Lung (tissue), 12 donors: ENCODE data around the gene PLCB4. TPM values are rescaled to one million over a fixed set of nuclear protein-coding genes. Genes with fewer than 3 reads are reported as not detected.
A peak's percentile ranks its signal among the peaks of the same experiment; 100 is the strongest.

Experiments
- ATAC-seq: fragments of 200-7000 bp; cut with Tn5 transposase; one replicate; pipeline ENCODE4 v1.9.1; 2020; ENCODE audit warnings: moderate number of reproducible peaks; ENCODE audit not compliant: insufficient read depth, low FRiP score
- DNase-seq, 3 donors: peaks; one replicate each; pipeline ENCODE4 v3.0.0-alpha.2; 2013 to 2017
- H3K27ac ChIP-seq, 2 donors: one replicate each; pipeline ENCODE4 v1.5.1; 2013; ENCODE audit warnings: mild to moderate bottlenecking in 2 of 2, moderate library complexity in 2 of 2, control low read depth in 1 of 2, inconsistent platforms in 1 of 2, low read depth in 1 of 2, low read length in 1 of 2
- H3K27me3 ChIP-seq, 3 donors: one replicate each; pipeline ENCODE4 v1.5.1; 2013; ENCODE audit warnings: low read length in 2 of 3; ENCODE audit not compliant: control insufficient read depth in 3 of 3, insufficient read depth in 3 of 3
- H3K36me3 ChIP-seq, 4 donors: one replicate each; pipeline ENCODE4 v1.5.1; 2013; ENCODE audit warnings: low read length in 4 of 4, mild to moderate bottlenecking in 1 of 4, moderate library complexity in 1 of 4; ENCODE audit not compliant: control insufficient read depth in 4 of 4, insufficient read depth in 4 of 4
- H3K4me1 ChIP-seq, 5 donors: one replicate each; pipeline ENCODE4 v1.5.1; 2013; ENCODE audit warnings: low read length in 5 of 5, mild to moderate bottlenecking in 2 of 5, moderate library complexity in 1 of 5; ENCODE audit not compliant: control insufficient read depth in 5 of 5, insufficient read depth in 5 of 5
- H3K4me3 ChIP-seq: one replicate; pipeline ENCODE4 v1.5.1; 2013; ENCODE audit warnings: mild to moderate bottlenecking, control low read depth, moderate library complexity
- H3K9ac ChIP-seq, 2 donors: one replicate each; pipeline ENCODE4 v1.5.1; 2013; ENCODE audit warnings: low read length in 2 of 2, control low read depth in 1 of 2; ENCODE audit not compliant: insufficient read depth in 1 of 2
- H3K9me3 ChIP-seq, 4 donors: one replicate each; pipeline ENCODE4 v1.5.1; 2013; ENCODE audit warnings: low read length in 3 of 4, mild to moderate bottlenecking in 1 of 4, moderate library complexity in 1 of 4; ENCODE audit not compliant: control insufficient read depth in 4 of 4, insufficient read depth in 3 of 4
- CTCF ChIP-seq: IDR thresholded peaks from 2 replicates; pipeline ENCODE4 v1.5.1; 2012; ENCODE audit warnings: mild to moderate bottlenecking; ENCODE audit errors: control extremely low read depth, extremely low read depth
- WGBS, 2 donors: extraction: QIAGEN DNeasy Blood & Tissue Kit; methylation state at CpG; one replicate each; pipeline ENCODE4 v1.1.7; 2013; 5-methylcytosine and 5-hydroxymethylcytosine counted together
- polyA plus RNA-seq, 2 donors: library from polyadenylated mRNA; stranded (reverse); fragments of 200-250 nt; gene quantifications; one replicate each; pipeline ENCODE4 v1.2.1, GENCODE V29; 2013
- total RNA-seq, 2 donors: library from RNA; depleted of rRNA in 1 of 2; stranded (reverse); fragments of >200 nt in 1 of 2; gene quantifications; one replicate each; pipeline ENCODE4 v1.2.1, GENCODE V29; 2014 to 2021
- donor health status: control.
- donor health status: control.
- donor health status: Bipolar disorder and iron deficiency.
- donor health status: healthy.
- donor health status: DM: yes; HTN: yes; CAD: no.

The PLCB4 gene
- total and polyA plus RNA-seq, 4 donors = 2.1 to 18.6 (median 5.6) TPM

DNA sequence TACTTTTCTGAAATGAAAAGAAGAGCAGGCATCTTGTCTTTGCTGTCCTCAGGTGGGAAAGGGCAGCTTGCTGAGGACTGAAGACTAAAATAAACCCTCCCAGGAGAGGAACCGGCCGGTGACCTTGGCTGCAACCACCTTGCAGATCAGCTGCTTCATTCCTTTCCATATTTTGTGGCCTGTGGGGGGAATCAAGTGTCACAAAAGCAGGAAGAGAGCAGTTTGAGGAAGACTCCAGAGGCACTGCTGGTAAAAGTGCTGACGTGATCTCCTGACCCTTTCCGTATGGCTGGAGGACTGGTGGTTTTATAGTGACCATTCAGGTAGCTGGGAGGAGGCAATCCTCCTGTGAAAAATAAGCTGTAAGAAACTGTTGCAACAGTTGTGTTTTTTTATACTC, 157.0 kb downstream of the PLCB4 start:
- no peak overlapping the region for H3K9ac ChIP-seq
- ATAC-seq = no peak
- no peak overlapping the region for H3K4me3 ChIP-seq

DNA sequence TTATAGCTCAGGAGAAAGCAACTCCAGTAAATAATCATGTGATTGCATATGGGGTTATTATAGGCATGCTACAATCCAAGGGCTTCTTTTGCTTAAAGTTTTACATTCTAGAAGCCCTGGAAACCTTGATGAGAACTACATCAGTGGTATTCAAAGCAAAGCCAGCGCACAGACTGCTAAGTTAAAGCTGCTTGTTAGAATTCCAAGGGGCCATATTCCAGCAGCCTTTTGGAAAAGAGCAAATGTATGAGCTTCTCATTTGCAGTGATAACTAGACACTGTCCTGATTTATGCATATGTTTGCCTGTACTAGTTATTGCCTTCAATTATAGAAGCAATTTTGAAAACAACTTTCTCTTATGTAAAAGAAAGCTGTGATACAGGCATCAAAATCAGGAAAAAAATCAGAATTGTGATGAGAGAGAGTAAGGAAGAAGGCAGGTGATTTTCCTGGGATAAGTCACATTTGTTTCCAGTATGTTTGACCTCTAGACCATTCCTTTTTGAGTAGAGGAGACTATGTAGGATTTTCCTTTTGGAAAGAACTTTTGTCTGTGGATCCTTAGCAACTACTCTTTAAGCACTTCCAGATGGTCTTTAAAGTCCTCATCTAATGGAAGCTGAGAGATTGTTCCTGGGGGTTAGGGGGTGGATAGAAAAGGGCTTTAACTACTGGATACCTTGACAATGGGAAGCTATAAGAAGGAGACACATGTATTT, 159.2 kb downstream of the PLCB4 start:
- no peak for TF ChIP-seq CTCF
- 96 to 97% methylated on average over 1 of the region's 1 CpG for WGBS, 2 donors
- no peaks in the 10 kb centered on the region for H3K27me3 ChIP-seq
- H3K9me3 ChIP-seq = no peaks in the 10 kb centered on the region
- H3K27ac ChIP-seq = peak overlapping the region in 1 of 2 donors; percentile 42
- ATAC-seq (no peak), DNase-seq (no peak)
- H3K4me1 ChIP-seq = peaks cover 0 to 15% (median 0%) of the 10 kb centered on the region in 5 donors
- H3K4me3 ChIP-seq = no peak overlapping the region
- no peaks in the 10 kb centered on the region for H3K36me3 ChIP-seq
- no peak overlapping the region for H3K9ac ChIP-seq

More for the DNA sequence above, 157.0 kb downstream of the PLCB4 start:
- Histone ChIP-seq H3K27ac (peak overlapping the region in 1 of 2 donors; percentile 11), H3K4me1 (peaks cover 0 to 15% (median 0%) of the 10 kb centered on the region in 5 donors), H3K36me3 (no peaks in the 10 kb centered on the region), H3K27me3 (no peaks in the 10 kb centered on the region), H3K9me3 (no peaks in the 10 kb centered on the region)
- TF ChIP-seq CTCF = no peak
- DNase-seq = no peak
- 46 to 64% methylated on average over 4 of the region's 4 CpGs for WGBS, 2 donors

GRCh38 chr20:9228774-9229450, 160.0 kb downstream of the PLCB4 start:
- TF ChIP-seq CTCF = no peak
- no peak overlapping the region for H3K4me3 ChIP-seq
- H3K9ac ChIP-seq = no peak overlapping the region
- no peaks in the 10 kb centered on the region for H3K9me3 ChIP-seq
- no peaks in the 10 kb centered on the region for H3K27me3 ChIP-seq
- ATAC-seq = no peak
- peaks cover 0 to 15% (median 0%) of the 10 kb centered on the region in 5 donors for H3K4me1 ChIP-seq
- no peaks in the 10 kb centered on the region for H3K36me3 ChIP-seq
- no peak for DNase-seq
- H3K27ac ChIP-seq = peak overlapping the region in 1 of 2 donors; percentile 42
- 79 to 93% methylated on average over 5 of the region's 5 CpGs for WGBS, 2 donors
